Astrocyte (in vitro differentiated cells and primary cell): ENCODE data around the gene COL5A1. TPM values are rescaled to one million over a fixed set of nuclear protein-coding genes. Genes with fewer than 3 reads are reported as not detected.

ENCODE experiments used
- DNase-seq: peaks from one replicate; pipeline ENCODE4 v3.0.0-alpha.2; 2010; ENCODE audit warnings: low read depth
- FAIRE-seq: peaks from 2 replicates; lab custom pipeline; 2011; peaks lifted over from hg19 to GRCh38; lab: Jason Lieb, UNC
- H2AFZ ChIP-seq: 2 replicates; pipeline ENCODE4 v1.6.0; 2012; ENCODE audit warnings: low read depth, low read length, inconsistent platforms
- H3K27ac ChIP-seq: 2 replicates; pipeline ENCODE4 v1.5.1; 2011; ENCODE audit warnings: low read depth, low read length, inconsistent platforms
- H3K27me3 ChIP-seq: 2 replicates; pipeline ENCODE4 v1.6.0; 2011; ENCODE audit warnings: low read length, inconsistent platforms; ENCODE audit not compliant: insufficient read depth
- H3K36me3 ChIP-seq: 2 replicates; pipeline ENCODE4 v1.5.1; 2011; ENCODE audit warnings: low read length, inconsistent platforms; ENCODE audit not compliant: insufficient read depth
- H3K4me1 ChIP-seq: 2 replicates; pipeline ENCODE4 v1.5.1; 2011; ENCODE audit warnings: low read length, inconsistent platforms; ENCODE audit not compliant: insufficient read depth
- H3K4me2 ChIP-seq: 2 replicates; pipeline ENCODE4 v1.6.0; 2012; ENCODE audit warnings: low read length, inconsistent platforms
- H3K4me3 ChIP-seq: 2 replicates; pipeline ENCODE4 v1.5.1; 2011; ENCODE audit warnings: low read depth, mild to moderate bottlenecking, low read length, inconsistent platforms; ENCODE audit not compliant: insufficient read depth
- H3K79me2 ChIP-seq: 2 replicates; pipeline ENCODE4 v1.6.0; 2012; ENCODE audit warnings: mild to moderate bottlenecking, low read length, inconsistent platforms; ENCODE audit not compliant: insufficient read depth
- H3K9ac ChIP-seq: 2 replicates; pipeline ENCODE4 v1.6.0; 2012; ENCODE audit warnings: mild to moderate bottlenecking, low read length, inconsistent platforms
- H3K9me3 ChIP-seq: 2 replicates; pipeline ENCODE4 v1.5.1; 2012; ENCODE audit warnings: low read depth, mild to moderate bottlenecking, low read length, inconsistent platforms; ENCODE audit not compliant: insufficient read depth
- H4K20me1 ChIP-seq: 2 replicates; pipeline ENCODE4 v1.6.0; 2012; ENCODE audit warnings: low read length, inconsistent platforms; ENCODE audit not compliant: insufficient read depth
- H3K27ac Mint-ChIP-seq: one replicate; pipeline ENCODE4 v1.8.0; 2021; ENCODE audit warnings: mild to moderate bottlenecking, mixed read lengths; ENCODE audit not compliant: unreplicated experiment
- H3K27me3 Mint-ChIP-seq: one replicate; pipeline ENCODE4 v1.8.0; 2021; ENCODE audit warnings: low read depth, mixed read lengths; ENCODE audit not compliant: unreplicated experiment
- H3K36me3 Mint-ChIP-seq: one replicate; pipeline ENCODE4 v1.8.0; 2021; ENCODE audit warnings: low read depth, mixed read lengths; ENCODE audit not compliant: unreplicated experiment
- H3K4me1 Mint-ChIP-seq: one replicate; pipeline ENCODE4 v1.8.0; 2021; ENCODE audit warnings: low read depth, mixed read lengths; ENCODE audit not compliant: unreplicated experiment
- H3K4me3 Mint-ChIP-seq: one replicate; pipeline ENCODE4 v1.8.0; 2021; ENCODE audit warnings: mild to moderate bottlenecking, moderate library complexity, mixed read lengths; ENCODE audit not compliant: unreplicated experiment
- H3K9me3 Mint-ChIP-seq: one replicate; pipeline ENCODE4 v1.8.0; 2021; ENCODE audit warnings: mild to moderate bottlenecking, mixed read lengths; ENCODE audit not compliant: unreplicated experiment
- EZH2 ChIP-seq: IDR thresholded peaks from 2 replicates; pipeline ENCODE4 v1.6.1; 2012; ENCODE audit warnings: mild to moderate bottlenecking, low read length, inconsistent platforms; ENCODE audit not compliant: insufficient read depth
- total RNA-seq: library from RNA; stranded (reverse); gene quantifications from 2 replicates; pipeline ENCODE4 v1.2.1, GENCODE V29; 2021
- TF ChIP-seq, protein P1 (sequence below): IDR thresholded peaks from 2 replicates; pipeline ENCODE4 v1.5.1; 2011; ENCODE audit warnings: low read depth, mild to moderate bottlenecking, inconsistent platforms, low read length, moderate library complexity; ENCODE audit not compliant: insufficient read depth

The COL5A1 gene
- total RNA-seq, 1 donor from 2014 or later, result 1,055 TPM

DNA sequence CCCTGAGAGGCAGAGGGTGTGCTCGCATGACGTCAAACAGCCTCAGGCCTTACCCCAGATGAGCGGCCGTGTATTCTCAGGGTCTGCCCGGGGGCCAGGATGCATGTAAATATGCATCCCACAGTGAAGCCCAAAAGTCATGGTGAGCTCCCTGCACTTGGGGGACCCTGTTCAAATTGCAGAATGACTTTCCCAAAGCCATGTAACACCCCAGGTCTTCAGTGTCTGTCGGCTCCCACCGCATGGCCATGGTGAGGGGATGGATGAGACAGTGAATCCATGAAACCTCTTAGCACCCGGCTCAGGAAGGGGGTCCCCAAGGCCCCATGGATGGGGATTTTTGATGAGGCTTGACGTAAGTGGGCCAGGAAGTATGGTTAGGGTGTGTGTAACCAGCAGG is 9.3 kb upstream of the COL5A1 start:
- no peaks in the 10 kb centered on the region for H3K9me3 ChIP-seq
- no peak overlapping the region for H2AFZ ChIP-seq
- no peaks in the 10 kb centered on the region for H3K27me3 ChIP-seq
- no peak for FAIRE-seq
- H3K9ac ChIP-seq, result no peak overlapping the region
- no peaks in the 10 kb centered on the region for H4K20me1 ChIP-seq
- H3K27me3 Mint-ChIP-seq, result peaks cover 18% of the 10 kb centered on the region
- no peak overlapping the region for H3K4me3 ChIP-seq
- H3K36me3 Mint-ChIP-seq, result peaks cover 2% of the 10 kb centered on the region
- no peak for TF ChIP-seq EZH2
- TF ChIP-seq, protein P1, sequence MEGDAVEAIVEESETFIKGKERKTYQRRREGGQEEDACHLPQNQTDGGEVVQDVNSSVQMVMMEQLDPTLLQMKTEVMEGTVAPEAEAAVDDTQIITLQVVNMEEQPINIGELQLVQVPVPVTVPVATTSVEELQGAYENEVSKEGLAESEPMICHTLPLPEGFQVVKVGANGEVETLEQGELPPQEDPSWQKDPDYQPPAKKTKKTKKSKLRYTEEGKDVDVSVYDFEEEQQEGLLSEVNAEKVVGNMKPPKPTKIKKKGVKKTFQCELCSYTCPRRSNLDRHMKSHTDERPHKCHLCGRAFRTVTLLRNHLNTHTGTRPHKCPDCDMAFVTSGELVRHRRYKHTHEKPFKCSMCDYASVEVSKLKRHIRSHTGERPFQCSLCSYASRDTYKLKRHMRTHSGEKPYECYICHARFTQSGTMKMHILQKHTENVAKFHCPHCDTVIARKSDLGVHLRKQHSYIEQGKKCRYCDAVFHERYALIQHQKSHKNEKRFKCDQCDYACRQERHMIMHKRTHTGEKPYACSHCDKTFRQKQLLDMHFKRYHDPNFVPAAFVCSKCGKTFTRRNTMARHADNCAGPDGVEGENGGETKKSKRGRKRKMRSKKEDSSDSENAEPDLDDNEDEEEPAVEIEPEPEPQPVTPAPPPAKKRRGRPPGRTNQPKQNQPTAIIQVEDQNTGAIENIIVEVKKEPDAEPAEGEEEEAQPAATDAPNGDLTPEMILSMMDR, result no peak
- H3K79me2 ChIP-seq, result no peaks in the 10 kb centered on the region
- DNase-seq, result no peak
- no peak overlapping the region for H3K27ac Mint-ChIP-seq
- no peak overlapping the region for H3K4me2 ChIP-seq
- no peak overlapping the region for H3K4me3 Mint-ChIP-seq
- H3K4me1 Mint-ChIP-seq, result peaks cover 2% of the 10 kb centered on the region
- peaks cover 5% of the 10 kb centered on the region for H3K9me3 Mint-ChIP-seq
- H3K36me3 ChIP-seq, result no peaks in the 10 kb centered on the region
- H3K27ac ChIP-seq, result no peak overlapping the region
- peaks cover 7% of the 10 kb centered on the region for H3K4me1 ChIP-seq

DNA sequence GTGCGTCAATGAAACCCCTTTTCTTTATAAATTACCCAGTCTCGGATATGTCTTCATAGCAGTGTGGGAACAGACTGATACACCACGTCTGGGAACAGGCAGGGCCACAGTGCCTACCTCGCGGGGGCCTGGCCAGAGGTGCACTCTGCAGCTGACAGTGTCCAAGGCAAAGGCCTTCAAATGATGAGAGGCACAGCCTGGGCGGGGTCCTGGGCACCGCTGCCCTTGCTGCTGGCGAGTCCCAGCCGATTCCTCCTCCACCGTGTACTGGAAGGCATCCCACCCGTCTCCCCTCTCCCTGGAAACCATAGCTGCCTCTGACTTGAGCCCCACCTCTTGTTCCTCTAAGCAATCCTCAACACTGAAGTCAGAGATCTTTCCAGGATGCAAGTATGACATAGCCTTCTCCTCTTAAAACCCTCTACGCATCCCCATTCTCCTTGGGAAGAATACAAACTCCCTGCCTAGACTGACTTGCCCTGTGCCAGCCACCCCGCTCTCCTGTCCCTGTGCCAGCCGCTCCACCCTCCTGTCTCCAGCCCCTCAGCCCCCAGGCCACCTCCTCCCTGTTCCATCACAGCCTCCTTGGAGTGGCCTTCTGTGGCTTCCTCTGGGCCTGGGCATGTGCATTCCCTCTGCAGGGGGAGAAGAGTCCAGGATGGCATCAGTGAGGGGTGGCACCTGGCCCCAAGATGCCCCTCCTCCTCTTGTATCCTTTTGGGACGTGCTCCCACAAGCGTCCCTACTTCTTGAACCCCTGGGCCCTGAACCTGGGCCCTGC is 8.1 kb upstream of the COL5A1 start:
- peaks cover 5% of the 10 kb centered on the region for H3K9me3 Mint-ChIP-seq

More for the DNA sequence above, 8.1 kb upstream of the COL5A1 start:
- Histone ChIP-seq H3K27ac (no peak overlapping the region), H3K36me3 (no peaks in the 10 kb centered on the region), H3K4me1 (peaks cover 6% of the 10 kb centered on the region), H3K9ac (no peak overlapping the region), H3K4me2 (no peak overlapping the region), H4K20me1 (no peaks in the 10 kb centered on the region), H3K27me3 (no peaks in the 10 kb centered on the region), H3K4me3 (no peak overlapping the region), H3K9me3 (no peaks in the 10 kb centered on the region), H2AFZ (no peak overlapping the region), H3K79me2 (no peaks in the 10 kb centered on the region)
- Mint-ChIP-seq H3K27me3 (peaks cover 17% of the 10 kb centered on the region), H3K4me1 (peaks cover 1% of the 10 kb centered on the region), H3K27ac (no peak overlapping the region), H3K36me3 (peaks cover 2% of the 10 kb centered on the region), H3K4me3 (no peak overlapping the region)
- TF ChIP-seq, protein P1, result no peak
- no peak for TF ChIP-seq EZH2
- FAIRE-seq (no peak), DNase-seq (no peak)
